B cell (primary cell): ENCODE measurements around the gene MGMT. TPM values are rescaled to one million over a fixed set of nuclear protein-coding genes. Genes with fewer than 3 reads are reported as not detected.

Experiments used
- ATAC-seq: fragments of 200-7000 bp; cut with Tn5 transposase; one replicate; pipeline ENCODE4 v1.10.0; 2021; ENCODE audit warnings: low read depth, mild to moderate bottlenecking, moderate number of reproducible peaks, moderate library complexity
- CTCF ChIA-PET: fragments of 350-600 bp; sonication (Branson Sonifier 250); formaldehyde crosslinking; loops from one replicate; lab custom pipeline; 2021; ENCODE audit warnings: antibody characterized with exemption, inconsistent platforms; lab: Charles Lee
- POLR2A ChIA-PET: fragments of 350-600 bp; sonication (Branson Sonifier 250); formaldehyde crosslinking; loops from one replicate; lab custom pipeline; 2021; ENCODE audit warnings: antibody characterized with exemption; lab: Charles Lee
- DNase-seq: peaks from one replicate; pipeline ENCODE4 v3.0.0; 2013
- H2AFZ ChIP-seq: 2 replicates; pipeline ENCODE4 v1.6.1; 2012; ENCODE audit warnings: mild to moderate bottlenecking, low read depth, low read length; ENCODE audit not compliant: insufficient read depth, poor library complexity, severe bottlenecking
- H3K27ac ChIP-seq, 2 donors: 1 replicate in 1 of 2; 2 replicates in 1 of 2; pipeline ENCODE4 v1.5.1; 2012 to 2013; ENCODE audit warnings: low read length in 2 of 2, mild to moderate bottlenecking in 2 of 2, moderate library complexity in 1 of 2
- H3K27me3 ChIP-seq, 4 experiments: fragments of 200-600 bp in 1 of 4; sonication (generic) in 1 of 4; replicated peaks in 1 of 4; 1 replicate in 2 of 4; 2 replicates in 2 of 4; pipeline versions ENCODE4 v1.6.1 to v1.7.0; 2013 to 2016; ENCODE audit warnings: low read length in 3 of 4, mild to moderate bottlenecking in 2 of 4, mixed read lengths in 1 of 4, moderate library complexity in 1 of 4; ENCODE audit not compliant: insufficient read depth in 4 of 4, control insufficient read depth in 3 of 4; ENCODE audit errors: control extremely low read depth in 1 of 4
- H3K36me3 ChIP-seq, 2 experiments: replicated peaks in 1 of 2; 1 replicate in 1 of 2; 2 replicates in 1 of 2; pipeline versions ENCODE4 v1.6.1 to v1.7.1; 2013; ENCODE audit warnings: low read length in 1 of 2; ENCODE audit not compliant: insufficient read depth in 2 of 2, control insufficient read depth in 1 of 2; ENCODE audit errors: control extremely low read depth in 1 of 2, extremely low read depth in 1 of 2
- H3K4me1 ChIP-seq, 2 donors: fragments of 200-600 bp in 1 of 2; sonication (generic) in 1 of 2; 1 replicate in 1 of 2; 2 replicates in 1 of 2; pipeline versions ENCODE4 v1.5.1 to v1.6.1; 2013 to 2017; ENCODE audit warnings: low read length in 2 of 2; ENCODE audit not compliant: control insufficient read depth in 2 of 2, insufficient read depth in 2 of 2
- H3K4me2 ChIP-seq: replicated peaks from 2 replicates; pipeline ENCODE3; 2012; ENCODE audit warnings: mild to moderate bottlenecking, low read depth, low read length; ENCODE audit not compliant: poor library complexity, severe bottlenecking
- H3K4me3 ChIP-seq, 5 experiments: fragments of 200-600 bp in 1 of 5; sonication (generic) in 1 of 5; 1 replicate in 3 of 5; 2 replicates in 2 of 5; pipeline versions ENCODE4 v1.5.1 to v1.7.0; 2011 to 2016; ENCODE audit warnings: low read length in 4 of 5, mild to moderate bottlenecking in 4 of 5, low read depth in 2 of 5, control low read depth in 1 of 5, moderate library complexity in 1 of 5; ENCODE audit not compliant: insufficient read depth in 1 of 5; ENCODE audit errors: control extremely low read depth in 1 of 5, extremely low read depth in 1 of 5
- H3K79me2 ChIP-seq: fragments of 200-600 bp; sonication (generic); one replicate; pipeline ENCODE4 v1.6.0; 2016; ENCODE audit warnings: low read length; ENCODE audit not compliant: control insufficient read depth, insufficient read depth
- H3K9ac ChIP-seq: fragments of 200-600 bp; sonication (generic); 2 replicates; pipeline ENCODE4 v1.6.1; 2017; ENCODE audit warnings: mild to moderate bottlenecking, low read length, moderate library complexity
- H3K9me3 ChIP-seq, 3 donors: one replicate each; pipeline versions ENCODE4 v1.6.1 to v1.7.1; 2013; ENCODE audit warnings: low read length in 2 of 3; ENCODE audit not compliant: control insufficient read depth in 2 of 3, insufficient read depth in 1 of 3; ENCODE audit errors: control extremely low read depth in 1 of 3
- H4K20me1 ChIP-seq: 2 replicates; pipeline ENCODE4 v1.6.0; 2012; ENCODE audit warnings: mild to moderate bottlenecking, low read length; ENCODE audit not compliant: insufficient read depth, control insufficient read depth, poor library complexity, severe bottlenecking
- H3K27ac Mint-ChIP-seq: one replicate; pipeline ENCODE4 v1.8.0; 2021; ENCODE audit warnings: mixed read lengths
- H3K27me3 Mint-ChIP-seq: one replicate; pipeline ENCODE4 v1.8.0; 2021; ENCODE audit warnings: mixed read lengths
- H3K4me1 Mint-ChIP-seq: one replicate; pipeline ENCODE4 v1.8.0; 2021; ENCODE audit warnings: mixed read lengths
- H3K4me3 Mint-ChIP-seq: one replicate; pipeline ENCODE4 v1.8.0; 2021; ENCODE audit warnings: mixed read lengths
- H3K9me3 Mint-ChIP-seq: one replicate; pipeline ENCODE4 v1.8.0; 2022; ENCODE audit warnings: mixed read lengths; ENCODE audit not compliant: insufficient read depth
- CTCF ChIP-seq: fragments of 200-600 bp; IDR thresholded peaks from one replicate; pipeline ENCODE4 v1.8.0; 2022; ENCODE audit warnings: antibody characterized with exemption, mild to moderate bottlenecking
- EZH2 ChIP-seq: IDR thresholded peaks from 2 replicates; pipeline ENCODE4 v1.6.1; 2012; ENCODE audit warnings: borderline replicate concordance, low read depth, mild to moderate bottlenecking, moderate library complexity, low read length; ENCODE audit not compliant: insufficient read depth, poor library complexity, severe bottlenecking
- whole genome bisulfite sequencing: methylation state at CpG from one replicate; pipeline ENCODE4 v1.1.5; 2013; ENCODE audit warnings: missing lambda C conversion rate; ENCODE audit not compliant: insufficient coverage; 5-methylcytosine and 5-hydroxymethylcytosine counted together
- intact Hi-C: fragments of 100-400 bp; cut with micrococcal nuclease; formaldehyde crosslinking; loops from one replicate; pipeline ENCODE4 v1.10.0; 2022
- polyA plus RNA-seq: library from polyadenylated mRNA; depleted of rRNA; stranded (reverse); fragments of >200 nt; gene quantifications from 2 replicates; pipeline ENCODE4 v1.2.3, GENCODE V29; 2012
- total RNA-seq, 2 donors: library from RNA; stranded (reverse); fragments of 120-200 nt in 1 of 2; gene quantifications; 1 replicate in 1 of 2; 2 replicates in 1 of 2; pipeline versions ENCODE4 v1.2.3 to v1.2.4, GENCODE V29; 2013 to 2022

The MGMT gene
- total and polyA plus RNA-seq, 2 donors (not counting 1 experiment from before 2014, with no cell fraction given) = 16.6 to 87.7 TPM

- intact Hi-C loops = no loop called here
- Histone ChIP-seq H3K79me2 (no peaks in the 10 kb centered on the region), H3K27me3 (no peaks in the 10 kb centered on the region), H4K20me1 (no peaks in the 10 kb centered on the region), H3K4me1 (no peaks in the 10 kb centered on the region), H3K9ac (no peak overlapping the region), H3K36me3 (no peaks in the 10 kb centered on the region), H3K9me3 (peaks cover 0 to 41% (median 0%) of the 10 kb centered on the region in 3 donors), H3K4me2 (no peak overlapping the region), H3K27ac (no peak overlapping the region), H3K4me3 (no peak overlapping the region), H2AFZ (no peak overlapping the region)
- ATAC-seq = no peak
- H3K27ac Mint-ChIP-seq = no peak overlapping the region
- POLR2A ChIA-PET = no interaction called here
- H3K9me3 Mint-ChIP-seq = peaks cover 8% of the 10 kb centered on the region
- CTCF ChIA-PET = no interaction called here
- no peak overlapping the region for H3K4me3 Mint-ChIP-seq
- WGBS = 99% methylated on average over 10 of the region's 10 CpGs
- H3K4me1 Mint-ChIP-seq = no peaks in the 10 kb centered on the region
- H3K27me3 Mint-ChIP-seq = peaks cover 3% of the 10 kb centered on the region
- TF ChIP-seq CTCF = no peak
- no peak for TF ChIP-seq EZH2
- DNase-seq = no peak
These were observed 325.8 kb downstream of the MGMT start for GRCh38 chr10:129792864-129793263.

GRCh38 chr10:129793479-129793878 is 326.4 kb downstream of the MGMT start:
- no peaks in the 10 kb centered on the region for H3K4me1 ChIP-seq
- DNase-seq = no peak
- WGBS = 85% methylated on average over 6 of the region's 6 CpGs

More at GRCh38 chr10:129793479-129793878, 326.4 kb downstream of the MGMT start:
- Histone ChIP-seq H3K4me2 (no peak overlapping the region), H3K79me2 (no peaks in the 10 kb centered on the region), H3K27me3 (no peaks in the 10 kb centered on the region), H2AFZ (no peak overlapping the region), H3K36me3 (no peaks in the 10 kb centered on the region), H3K9ac (no peak overlapping the region), H3K4me3 (no peak overlapping the region), H4K20me1 (no peaks in the 10 kb centered on the region), H3K9me3 (peaks cover 0 to 36% (median 0%) of the 10 kb centered on the region in 3 donors), H3K27ac (no peak overlapping the region)
- no peak for ATAC-seq
- Mint-ChIP-seq H3K27me3 (peaks cover 3% of the 10 kb centered on the region), H3K27ac (no peak overlapping the region), H3K9me3 (peaks cover 8% of the 10 kb centered on the region), H3K4me1 (no peaks in the 10 kb centered on the region), H3K4me3 (no peak overlapping the region)
- ChIA-PET POLR2A (no interaction called here), CTCF (no interaction called here)
- TF ChIP-seq CTCF (no peak), EZH2 (no peak)
- intact Hi-C loops = no loop called here
